ENCODE results near the gene TCFL5.

Gene TCFL5

GRCh38 chr20:62832212-62832922 lies 29.3 kb downstream of the TCFL5 start (continued):
- no peak for TF ChIP-seq ZNF513 (tag by site-specific recombination; IDR thresholded peaks at IDR 0.05)
- no peak for TF ChIP-seq ZNF248 (tag by site-specific recombination; IDR thresholded peaks at IDR 0.05)
- no peak for TF ChIP-seq ZNF175 (tag by site-specific recombination; IDR thresholded peaks at IDR 0.05)
- no peak for TF ChIP-seq KLF8 (tag by site-specific recombination; IDR thresholded peaks at IDR 0.05)
- no peak for TF ChIP-seq SETDB1 (IDR thresholded peaks at IDR 0.05; ENCODE audit: insufficient read length, low read length)
- TF ChIP-seq HOXD13 (CRISPR knock-in tag; IDR thresholded peaks at IDR 0.05; ENCODE audit: borderline replicate concordance) = no peak
- TF ChIP-seq FEZF1 (tag by site-specific recombination; IDR thresholded peaks at IDR 0.05) = no peak
- TF ChIP-seq ZNF391 (tag by site-specific recombination; IDR thresholded peaks at IDR 0.05; ENCODE audit: borderline replicate concordance, low read depth) = no peak
- no peak for TF ChIP-seq ZFP3 (tag by site-specific recombination; IDR thresholded peaks at IDR 0.05; ENCODE audit: low read depth)
- TF ChIP-seq SCRT2 (tag by site-specific recombination; IDR thresholded peaks at IDR 0.05) = no peak
- peak; percentile 34; the same call in 1 of the 2 replicates for TF ChIP-seq ZSCAN30 (tag by site-specific recombination; IDR thresholded peaks at IDR 0.05)
- TF ChIP-seq ZNF324 (tag by site-specific recombination; IDR thresholded peaks at IDR 0.05) = no peak
- no peak for TF ChIP-seq ZNF776 (tag by site-specific recombination; IDR thresholded peaks at IDR 0.05; ENCODE audit: borderline replicate concordance)
- no peak for TF ChIP-seq ZNF549 (tag by site-specific recombination; IDR thresholded peaks at IDR 0.05)
- TF ChIP-seq PRDM4 (tag by site-specific recombination; IDR thresholded peaks at IDR 0.05) = no peak
- no peak for TF ChIP-seq ZNF140 (tag by site-specific recombination; IDR thresholded peaks at IDR 0.05)

- H3K9me3 ChIP-seq (ENCODE audit: control insufficient read depth, insufficient read depth, low read depth, low read length) = no peaks in the 10 kb centered on the region
- CTCF ChIA-PET = interaction anchor here (0.6 to 2.4 kb wide), 4 partner anchors 9 to 517 kb away, joined by 3 to 11 read pairs (median 4); no protein-coding TSS in a partner anchor
- no peaks in the 10 kb centered on the region; the same call in 1 of the 2 replicates for H3K4me1 ChIP-seq (ENCODE audit: control insufficient read depth, insufficient read depth, low read length)
- H3K4me3 ChIP-seq (ENCODE audit: low read depth, low read length) = no peak overlapping the region
- peaks cover 0 to 12% of the 10 kb centered on the region in 2 experiments; a peak in 1 of 3 replicates for H3K36me3 ChIP-seq (ENCODE audit: control insufficient read depth in 2 of 2, insufficient read depth in 1 of 2, low read length in 2 of 2)
- H3K27ac ChIP-seq (ENCODE audit: extremely low read depth, low read depth, low read length) = no peak overlapping the region
- TF ChIP-seq ZBTB44 (tag by site-specific recombination; IDR thresholded peaks at IDR 0.05) (no peak), ZNF596 (tag by site-specific recombination; IDR thresholded peaks at IDR 0.05) (no peak)
- TF ChIP-seq, protein P1, sequence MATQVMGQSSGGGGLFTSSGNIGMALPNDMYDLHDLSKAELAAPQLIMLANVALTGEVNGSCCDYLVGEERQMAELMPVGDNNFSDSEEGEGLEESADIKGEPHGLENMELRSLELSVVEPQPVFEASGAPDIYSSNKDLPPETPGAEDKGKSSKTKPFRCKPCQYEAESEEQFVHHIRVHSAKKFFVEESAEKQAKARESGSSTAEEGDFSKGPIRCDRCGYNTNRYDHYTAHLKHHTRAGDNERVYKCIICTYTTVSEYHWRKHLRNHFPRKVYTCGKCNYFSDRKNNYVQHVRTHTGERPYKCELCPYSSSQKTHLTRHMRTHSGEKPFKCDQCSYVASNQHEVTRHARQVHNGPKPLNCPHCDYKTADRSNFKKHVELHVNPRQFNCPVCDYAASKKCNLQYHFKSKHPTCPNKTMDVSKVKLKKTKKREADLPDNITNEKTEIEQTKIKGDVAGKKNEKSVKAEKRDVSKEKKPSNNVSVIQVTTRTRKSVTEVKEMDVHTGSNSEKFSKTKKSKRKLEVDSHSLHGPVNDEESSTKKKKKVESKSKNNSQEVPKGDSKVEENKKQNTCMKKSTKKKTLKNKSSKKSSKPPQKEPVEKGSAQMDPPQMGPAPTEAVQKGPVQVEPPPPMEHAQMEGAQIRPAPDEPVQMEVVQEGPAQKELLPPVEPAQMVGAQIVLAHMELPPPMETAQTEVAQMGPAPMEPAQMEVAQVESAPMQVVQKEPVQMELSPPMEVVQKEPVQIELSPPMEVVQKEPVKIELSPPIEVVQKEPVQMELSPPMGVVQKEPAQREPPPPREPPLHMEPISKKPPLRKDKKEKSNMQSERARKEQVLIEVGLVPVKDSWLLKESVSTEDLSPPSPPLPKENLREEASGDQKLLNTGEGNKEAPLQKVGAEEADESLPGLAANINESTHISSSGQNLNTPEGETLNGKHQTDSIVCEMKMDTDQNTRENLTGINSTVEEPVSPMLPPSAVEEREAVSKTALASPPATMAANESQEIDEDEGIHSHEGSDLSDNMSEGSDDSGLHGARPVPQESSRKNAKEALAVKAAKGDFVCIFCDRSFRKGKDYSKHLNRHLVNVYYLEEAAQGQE (tag by site-specific recombination; IDR thresholded peaks at IDR 0.05) = peak; percentile 59; the same call in 1 of the 2 replicates
- POLR2A ChIA-PET = no interaction called here
These were observed 29.8 kb downstream of the TCFL5 start for GRCh38 chr20:62831854-62832211.
